Stomach (tissue), 19 donors: ENCODE data around the gene CHURC1. TPM values are rescaled to one million over a fixed set of nuclear protein-coding genes. Genes with fewer than 3 reads are reported as not detected.

Experiments used
- DNase-seq, 2 donors: peaks; one replicate each; pipeline versions ENCODE4 v3.0.0 to v3.0.0-alpha.2; 2013 to 2019
- H3K27ac ChIP-seq, 5 donors: fragments of 200-600 bp in 4 of 5; sonication (generic) in 4 of 5; one replicate each; pipeline ENCODE4 v1.5.1; 2013 to 2019; ENCODE audit warnings: mild to moderate bottlenecking in 1 of 5, moderate library complexity in 1 of 5
- H3K27me3 ChIP-seq, 3 donors: fragments of 200-600 bp; sonication (generic); one replicate each; pipeline ENCODE4 v1.5.1; 2017 to 2019; ENCODE audit warnings: mixed run types in 1 of 3
- H3K36me3 ChIP-seq, 4 donors: fragments of 200-600 bp; sonication (generic); 1 replicate in 3 of 4; 2 replicates in 1 of 4; pipeline ENCODE4 v1.5.1; 2016 to 2019
- H3K4me1 ChIP-seq, 4 donors: fragments of 200-600 bp; sonication (generic); one replicate each; pipeline ENCODE4 v1.5.1; 2016 to 2019
- H3K4me3 ChIP-seq, 4 donors: fragments of 200-600 bp; sonication (generic) in 3 of 4; one replicate each; pipeline ENCODE4 v1.5.1; 2016 to 2019; ENCODE audit warnings: mild to moderate bottlenecking in 1 of 4
- H3K9me3 ChIP-seq, 4 donors: fragments of 200-600 bp; sonication (generic); one replicate each; pipeline ENCODE4 v1.5.1; 2016 to 2019
- EP300 ChIP-seq: sonication (generic); formaldehyde crosslinking; IDR thresholded peaks from one replicate; pipeline ENCODE4 v1.6.1; 2017; ENCODE audit warnings: antibody characterized with exemption
- POLR2A ChIP-seq, 4 donors: fragments of 450-650 bp; IDR thresholded peaks; one replicate each; pipeline ENCODE4 v1.6.1; 2016; ENCODE audit warnings: antibody characterized with exemption in 4 of 4, control low read depth in 2 of 4, mild to moderate bottlenecking in 1 of 4, moderate library complexity in 1 of 4
- POLR2AphosphoS5 ChIP-seq, 3 donors: sonication (generic); formaldehyde crosslinking; IDR thresholded peaks; one replicate each; pipeline ENCODE4 v1.6.1; 2016; ENCODE audit warnings: antibody characterized with exemption in 3 of 3
- WGBS, 5 donors: extraction: QIAGEN DNeasy Blood & Tissue Kit in 3 of 5; methylation state at CpG; one replicate each; pipeline versions ENCODE4 v1.1.5 to v1.1.7; 2013 to 2018; 5-methylcytosine and 5-hydroxymethylcytosine counted together
- intact Hi-C: fragments of 100-400 bp; cut with DNase I; formaldehyde crosslinking; loops from one replicate; pipeline ENCODE4 v1.15.1; 2023; ENCODE audit warnings: low total_unique reads
- long read RNA-seq, 10 donors: transcript quantifications; one replicate each; lab custom pipeline, GENCODE V29; 2026
- polyA plus RNA-seq, 3 donors: library from polyadenylated mRNA; stranded (reverse); fragments of 200-250 nt; gene quantifications; one replicate each; pipeline ENCODE4 v1.2.3, GENCODE V29; 2013
- total RNA-seq, 5 donors: library from RNA; depleted of rRNA; stranded (reverse); fragments of >200 nt; gene quantifications; one replicate each; pipeline versions ENCODE4 v1.1.0 to v1.2.3, GENCODE V29; 2014 to 2016
- TF ChIP-seq, protein P1 (sequence below), 7 experiments: fragments of 450-650 bp in 4 of 7; fragments of 200-600 bp in 3 of 7; sonication (generic) in 3 of 7; IDR thresholded peaks; one replicate each; pipeline ENCODE4 v1.5.1; 2016 to 2019; ENCODE audit warnings: antibody characterized with exemption in 7 of 7, control low read depth in 2 of 7, mild to moderate bottlenecking in 1 of 7
- donor health status: healthy with polysubstance abuse.
- donor health status: Bipolar disorder and iron deficiency.
- donor health status: healthy.

Gene CHURC1
- total RNA-seq (100 to 1,000 TPM in 1 of 5 donors, 10 to 100 TPM in 4; 20.4 to 102 (median 43.3) TPM), polyA plus RNA-seq (10 to 100 TPM; 40.0 to 53.2 (median 41.7) TPM)
- long read RNA-seq, donor 1, transcript CHURC1-203 (4 exons, 2,629 nt) = major isoform, 9 of 10 reads
- long read RNA-seq, donor 1, partial matches to known transcripts = 0 of 10 reads
- long read RNA-seq, donor 1, other reads (novel, unspliced or antisense) = 0 of 10 reads
- long read RNA-seq, donor 2, transcript CHURC1-203 (4 exons, 2,629 nt) = major isoform, 22 of 25 reads
- long read RNA-seq, donor 2, partial matches to known transcripts = 0 of 25 reads
- long read RNA-seq, donor 2, other reads (novel, unspliced or antisense) = 0 of 25 reads
- long read RNA-seq, donor 3, transcript CHURC1-208 (4 exons, 3,615 nt) = minor isoform, 5 of 39 reads
- long read RNA-seq, donor 3, transcript CHURC1-203 (4 exons, 2,629 nt) = major isoform, 14 of 39 reads
- long read RNA-seq, donor 3, partial matches to known transcripts = 0 of 39 reads
- long read RNA-seq, donor 3, other reads (novel, unspliced or antisense) = 18 of 39 reads
- long read RNA-seq, donor 4, partial matches to known transcripts = 0 of 3 reads
- long read RNA-seq, donor 4, other reads (novel, unspliced or antisense) = 0 of 3 reads
- long read RNA-seq, donor 5, transcript CHURC1-202 (3 exons, 439 nt) = minor isoform, 5 of 42 reads
- long read RNA-seq, donor 5, transcript CHURC1-203 (4 exons, 2,629 nt) = major isoform, 33 of 42 reads
- long read RNA-seq, donor 5, partial matches to known transcripts = 0 of 42 reads
- long read RNA-seq, donor 5, other reads (novel, unspliced or antisense) = 0 of 42 reads
- long read RNA-seq, donor 6, transcript CHURC1-202 (3 exons, 439 nt) = minor isoform, 5 of 89 reads
- long read RNA-seq, donor 6, transcript CHURC1-203 (4 exons, 2,629 nt) = major isoform, 60 of 89 reads
- long read RNA-seq, donor 6, transcript CHURC1-208 (4 exons, 3,615 nt) = minor isoform, 13 of 89 reads
- long read RNA-seq, donor 6, partial matches to known transcripts = 6 of 89 reads
- long read RNA-seq, donor 6, other reads (novel, unspliced or antisense) = 0 of 89 reads
- long read RNA-seq, donor 7, transcript CHURC1-208 (4 exons, 3,615 nt) = minor isoform, 10 of 54 reads
- long read RNA-seq, donor 7, transcript CHURC1-203 (4 exons, 2,629 nt) = major isoform, 33 of 54 reads
- long read RNA-seq, donor 7, partial matches to known transcripts = 9 of 54 reads
- long read RNA-seq, donor 7, other reads (novel, unspliced or antisense) = 0 of 54 reads
- long read RNA-seq, donor 8, transcript CHURC1-203 (4 exons, 2,629 nt) = major isoform, 31 of 40 reads
- long read RNA-seq, donor 8, partial matches to known transcripts = 0 of 40 reads
- long read RNA-seq, donor 8, other reads (novel, unspliced or antisense) = 0 of 40 reads
- long read RNA-seq, donor 9, transcript CHURC1-203 (4 exons, 2,629 nt) = major isoform, 44 of 66 reads
- long read RNA-seq, donor 9, transcript CHURC1-208 (4 exons, 3,615 nt) = minor isoform, 8 of 66 reads
- long read RNA-seq, donor 9, partial matches to known transcripts = 8 of 66 reads
- long read RNA-seq, donor 9, other reads (novel, unspliced or antisense) = 0 of 66 reads
- long read RNA-seq, donor 10, transcript CHURC1-203 (4 exons, 2,629 nt) = major isoform, 12 of 15 reads
- long read RNA-seq, donor 10, partial matches to known transcripts = 0 of 15 reads
- long read RNA-seq, donor 10, other reads (novel, unspliced or antisense) = 0 of 15 reads

DNA sequence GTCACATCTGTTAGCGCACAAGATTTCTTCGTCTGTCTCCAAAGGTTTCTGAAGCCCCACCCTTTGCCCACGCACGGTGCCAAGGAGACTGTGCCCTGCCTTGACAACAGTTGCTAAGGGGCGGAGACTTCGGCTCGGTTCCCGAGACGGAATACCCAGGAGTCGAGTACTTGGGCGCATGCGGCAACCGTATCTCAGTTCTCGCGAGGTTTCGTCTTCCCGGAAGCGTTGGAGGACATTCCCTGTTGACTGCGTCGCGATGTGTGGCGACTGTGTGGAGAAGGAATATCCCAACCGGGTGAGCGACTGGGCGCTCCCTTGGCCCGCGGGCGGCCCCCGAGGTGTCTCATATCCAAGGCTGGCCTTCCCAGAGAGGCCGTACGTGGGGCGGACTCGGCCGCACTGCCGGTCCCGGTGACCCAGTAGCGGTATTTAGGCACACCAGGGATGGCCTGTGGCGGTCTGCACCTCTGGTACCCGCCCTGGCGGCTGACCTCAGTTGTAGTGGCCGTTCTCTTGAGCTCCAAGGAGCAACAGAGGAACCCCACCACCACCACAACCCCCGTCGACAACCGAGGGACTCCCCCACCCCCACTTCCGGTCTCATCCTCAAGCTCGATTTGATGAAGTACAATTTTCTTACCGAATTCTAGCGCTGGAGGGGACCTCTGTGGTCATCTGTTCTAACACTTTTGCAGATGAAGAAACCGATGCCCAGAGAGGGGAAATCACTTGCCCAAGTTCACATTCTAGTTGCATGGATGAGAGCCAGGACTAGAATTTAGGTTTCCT lies at the start of gene CHURC1:
TSS of gene CHURC1 (plus strand) at position 219 of the 792 bp plus-strand sequence. CDS start at position 260, 41 bp downstream.
- TF ChIP-seq EP300 (no peak), POLR2AphosphoS5 (IDR thresholded peaks at IDR 0.05) (peak; percentile 72 to 98 (median 97)), POLR2A (IDR thresholded peaks at IDR 0.05) (peak in 2 of 4 donors; percentile 43 to 57)
- TF ChIP-seq, protein P1, sequence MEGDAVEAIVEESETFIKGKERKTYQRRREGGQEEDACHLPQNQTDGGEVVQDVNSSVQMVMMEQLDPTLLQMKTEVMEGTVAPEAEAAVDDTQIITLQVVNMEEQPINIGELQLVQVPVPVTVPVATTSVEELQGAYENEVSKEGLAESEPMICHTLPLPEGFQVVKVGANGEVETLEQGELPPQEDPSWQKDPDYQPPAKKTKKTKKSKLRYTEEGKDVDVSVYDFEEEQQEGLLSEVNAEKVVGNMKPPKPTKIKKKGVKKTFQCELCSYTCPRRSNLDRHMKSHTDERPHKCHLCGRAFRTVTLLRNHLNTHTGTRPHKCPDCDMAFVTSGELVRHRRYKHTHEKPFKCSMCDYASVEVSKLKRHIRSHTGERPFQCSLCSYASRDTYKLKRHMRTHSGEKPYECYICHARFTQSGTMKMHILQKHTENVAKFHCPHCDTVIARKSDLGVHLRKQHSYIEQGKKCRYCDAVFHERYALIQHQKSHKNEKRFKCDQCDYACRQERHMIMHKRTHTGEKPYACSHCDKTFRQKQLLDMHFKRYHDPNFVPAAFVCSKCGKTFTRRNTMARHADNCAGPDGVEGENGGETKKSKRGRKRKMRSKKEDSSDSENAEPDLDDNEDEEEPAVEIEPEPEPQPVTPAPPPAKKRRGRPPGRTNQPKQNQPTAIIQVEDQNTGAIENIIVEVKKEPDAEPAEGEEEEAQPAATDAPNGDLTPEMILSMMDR (IDR thresholded peaks at IDR 0.05) = no peak
- Histone ChIP-seq H3K9me3 (no peaks in the 10 kb centered on the region), H3K4me1 (peaks cover 14 to 47% (median 35%) of the 10 kb centered on the region in 4 donors), H3K27ac (peak within 1 kb of the TSS; percentile 93 to 99 (median 94)), H3K27me3 (peaks cover 0 to 3% (median 0%) of the 10 kb centered on the region in 3 donors), H3K36me3 (no peaks in the 10 kb centered on the region), H3K4me3 (peak within 1 kb of the TSS; percentile 68 to 98 (median 76))
- peak; percentile 99 to 100 for DNase-seq
- intact Hi-C loops = no loop called here
- 0 to 1% (median 0%) methylated on average over 27 to 49 of the region's 49 CpGs for WGBS, 5 donors

DNA sequence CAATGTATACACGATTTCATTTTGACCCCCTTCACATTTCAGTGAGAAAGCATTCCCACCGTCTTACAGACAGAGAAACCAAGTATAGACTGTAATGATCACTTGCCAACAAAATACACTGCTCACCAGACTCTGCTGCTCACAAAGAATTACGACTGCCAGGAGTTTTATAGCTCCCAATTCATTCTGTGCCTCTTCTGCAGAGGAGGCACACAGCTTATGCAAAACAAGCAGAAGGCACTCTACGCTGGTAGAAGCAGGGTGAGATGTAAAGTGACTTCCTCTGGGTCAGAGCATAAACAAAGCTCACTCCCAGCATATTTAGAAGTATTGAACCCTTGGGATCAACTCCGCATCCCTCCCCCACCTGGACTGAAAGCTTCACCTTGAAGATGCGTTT lies 49.1 kb upstream of the CHURC1 start:
- Histone ChIP-seq H3K4me3 (no peak overlapping the region), H3K27me3 (peaks cover 0 to 21% (median 0%) of the 10 kb centered on the region in 3 donors), H3K27ac (no peak overlapping the region), H3K9me3 (no peaks in the 10 kb centered on the region), H3K4me1 (no peaks in the 10 kb centered on the region), H3K36me3 (no peaks in the 10 kb centered on the region)
- no peak for DNase-seq
- intact Hi-C loops = no loop called here
- TF ChIP-seq POLR2A (IDR thresholded peaks at IDR 0.05) = no peak
- TF ChIP-seq, protein P1 (IDR thresholded peaks at IDR 0.05) = no peak
- TF ChIP-seq EP300 = no peak
- no peak for TF ChIP-seq POLR2AphosphoS5 (IDR thresholded peaks at IDR 0.05)
- 65 to 78% (median 72%) methylated on average over 6 of the region's 6 CpGs for WGBS, 5 donors

DNA sequence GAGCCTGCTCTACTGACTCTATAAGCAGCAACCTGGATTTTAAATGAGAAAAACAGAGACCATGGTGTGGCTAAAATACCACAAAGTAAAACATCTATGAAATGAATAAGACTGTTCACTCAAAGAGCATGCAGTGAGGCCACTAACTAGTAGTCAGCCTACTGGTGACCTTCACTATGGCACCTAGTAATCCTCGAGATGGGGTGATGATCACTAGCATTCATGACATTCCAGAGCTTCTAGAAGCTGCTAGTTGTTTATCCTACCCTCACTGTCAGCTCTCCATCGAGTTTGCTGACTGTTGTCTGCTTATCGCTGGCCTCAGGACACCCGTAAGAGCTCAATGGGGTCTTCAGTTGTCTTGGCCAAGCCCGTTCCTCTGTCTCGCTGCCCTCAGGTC lies 48.3 kb upstream of the CHURC1 start:
- H3K27ac ChIP-seq = no peak overlapping the region
- no peaks in the 10 kb centered on the region for H3K4me1 ChIP-seq
- TF ChIP-seq, protein P1 (IDR thresholded peaks at IDR 0.05) = no peak
- TF ChIP-seq POLR2A (IDR thresholded peaks at IDR 0.05) = no peak
- TF ChIP-seq POLR2AphosphoS5 (IDR thresholded peaks at IDR 0.05) = no peak
- TF ChIP-seq EP300 = no peak
- intact Hi-C loops = no loop called here
- peaks cover 0 to 19% (median 0%) of the 10 kb centered on the region in 3 donors for H3K27me3 ChIP-seq
- H3K9me3 ChIP-seq = no peaks in the 10 kb centered on the region
- H3K4me3 ChIP-seq = no peak overlapping the region
- H3K36me3 ChIP-seq = no peaks in the 10 kb centered on the region
- 62 to 76% (median 67%) methylated on average over 6 of the region's 6 CpGs for WGBS, 5 donors
- DNase-seq = no peak
